Fibroblast of pulmonary artery (primary cell): ENCODE data around the gene NLRP5.

Experiments
- DNase-seq: peaks from one replicate; pipeline ENCODE4 v3.0.0-alpha.2; 2010; ENCODE audit warnings: low read depth
- H3K4me3 ChIP-seq: replicated peaks from 2 replicates; pipeline ENCODE4 v1.5.1; 2011; ENCODE audit warnings: low read depth, mild to moderate bottlenecking, control low read depth, low read length, moderate library complexity
- CTCF ChIP-seq: IDR thresholded peaks from 2 replicates; pipeline ENCODE4 v1.5.1; 2011; ENCODE audit warnings: mild to moderate bottlenecking, control low read depth, low read length, inconsistent platforms; ENCODE audit errors: missing control alignments

NLRP5 gene

GRCh38 chr19:56085571-56086275 is 99.1 kb downstream of the NLRP5 start:
- no peak overlapping the region for H3K4me3 ChIP-seq
- no peak for DNase-seq
- no peak for TF ChIP-seq CTCF

- H3K4me3 ChIP-seq, result no peak overlapping the region
- no peak for DNase-seq
- no peak for TF ChIP-seq CTCF
These were observed 100.3 kb downstream of the NLRP5 start for GRCh38 chr19:56086671-56087430.

- TF ChIP-seq CTCF, result no peak
- H3K4me3 ChIP-seq, result no peak overlapping the region
- no peak for DNase-seq
These were observed 101.3 kb downstream of the NLRP5 start for GRCh38 chr19:56087647-56088496.

GRCh38 chr19:56088497-56089215 is 102.1 kb downstream of the NLRP5 start:
- no peak overlapping the region for H3K4me3 ChIP-seq
- no peak for TF ChIP-seq CTCF

GRCh38 chr19:56089344-56089743 is 102.8 kb downstream of the NLRP5 start:
- no peak for TF ChIP-seq CTCF
- H3K4me3 ChIP-seq, result no peak overlapping the region
- DNase-seq, result no peak

More at GRCh38 chr19:56088497-56089215, 102.1 kb downstream of the NLRP5 start:
- DNase-seq, result no peak

- no peak for TF ChIP-seq CTCF
- H3K4me3 ChIP-seq, result no peak overlapping the region
- DNase-seq, result peak; percentile 64
These were observed 104.5 kb downstream of the NLRP5 start for GRCh38 chr19:56091066-56091490.
